HG02938 (cell line): ENCODE data around the gene RBM18.

Experiments used
- ATAC-seq: cut with Tn5 transposase; IDR thresholded peaks from one replicate; pipeline ENCODE4 v1.9.1; 2021; ENCODE audit warnings: mild to moderate bottlenecking, moderate library complexity; ENCODE audit not compliant: unreplicated experiment

Gene RBM18

DNA sequence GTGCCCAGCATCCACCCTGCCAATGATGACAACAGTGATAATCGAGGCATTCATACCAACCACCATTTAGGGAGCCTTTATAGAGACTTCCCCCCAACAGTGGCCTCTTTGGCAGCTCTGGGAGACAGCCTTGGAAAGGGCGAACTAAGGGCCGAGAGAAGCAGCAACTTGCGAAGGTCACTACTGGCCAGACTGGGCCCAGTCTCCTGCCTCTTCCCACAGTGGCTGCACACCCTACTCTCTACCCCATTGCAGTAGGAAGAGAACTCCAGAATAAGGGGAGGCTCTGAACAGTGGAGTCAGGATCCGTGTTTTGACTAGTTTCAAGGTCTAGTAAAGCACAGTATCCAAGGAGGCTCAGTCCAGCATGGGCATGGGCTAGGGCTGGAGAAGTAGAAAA, 41.2 kb downstream of the RBM18 start:
- ATAC-seq, result no peak

DNA sequence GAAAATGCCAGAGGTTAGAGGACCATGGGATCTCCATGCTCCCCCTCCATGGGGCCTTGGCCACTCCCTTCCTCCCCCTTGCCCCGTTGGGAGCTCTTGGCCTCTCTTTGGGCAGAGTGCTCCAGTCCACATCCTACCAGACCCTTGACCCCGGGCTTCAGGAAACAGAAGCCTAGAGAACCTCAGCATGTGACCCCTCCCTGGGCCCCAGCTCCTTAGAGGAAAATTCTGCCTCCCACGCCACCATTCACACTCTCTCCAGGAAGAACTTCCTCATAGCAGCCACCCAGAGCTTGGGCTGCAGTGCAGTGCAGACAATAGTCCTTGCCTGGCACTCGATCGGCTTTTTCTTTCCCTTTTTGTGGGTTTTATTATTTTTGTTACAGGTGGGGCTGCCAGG, 41.8 kb downstream of the RBM18 start:
- ATAC-seq, result no peak

GRCh38 chr9:122221183-122221811, 43.3 kb downstream of the RBM18 start:
- ATAC-seq, result no peak

DNA sequence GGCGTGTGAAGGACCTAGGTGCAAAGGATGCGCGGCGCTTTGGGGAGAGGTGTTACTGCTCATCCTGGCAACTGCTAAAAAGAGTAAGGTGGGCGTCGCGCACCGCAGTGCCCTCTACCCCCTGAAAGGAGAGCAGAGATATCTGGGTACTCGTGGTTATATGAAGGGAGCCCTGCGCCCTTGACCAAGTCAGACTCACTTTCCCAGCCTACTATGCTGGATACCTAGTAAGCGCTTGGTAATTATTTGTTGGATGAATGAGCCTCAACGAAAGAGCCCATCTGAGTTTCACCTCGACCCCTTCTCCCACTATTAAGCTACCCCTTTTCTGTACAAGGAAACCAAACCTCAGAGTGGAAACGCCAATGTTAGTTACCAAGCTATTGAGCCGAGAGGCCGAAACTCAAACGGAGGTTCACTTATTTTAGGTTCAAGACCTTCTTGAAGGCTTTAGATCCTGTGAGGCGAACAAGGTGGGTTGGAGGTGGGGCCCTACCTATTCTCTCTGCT, 43.9 kb downstream of the RBM18 start:
- ATAC-seq, result no peak

DNA sequence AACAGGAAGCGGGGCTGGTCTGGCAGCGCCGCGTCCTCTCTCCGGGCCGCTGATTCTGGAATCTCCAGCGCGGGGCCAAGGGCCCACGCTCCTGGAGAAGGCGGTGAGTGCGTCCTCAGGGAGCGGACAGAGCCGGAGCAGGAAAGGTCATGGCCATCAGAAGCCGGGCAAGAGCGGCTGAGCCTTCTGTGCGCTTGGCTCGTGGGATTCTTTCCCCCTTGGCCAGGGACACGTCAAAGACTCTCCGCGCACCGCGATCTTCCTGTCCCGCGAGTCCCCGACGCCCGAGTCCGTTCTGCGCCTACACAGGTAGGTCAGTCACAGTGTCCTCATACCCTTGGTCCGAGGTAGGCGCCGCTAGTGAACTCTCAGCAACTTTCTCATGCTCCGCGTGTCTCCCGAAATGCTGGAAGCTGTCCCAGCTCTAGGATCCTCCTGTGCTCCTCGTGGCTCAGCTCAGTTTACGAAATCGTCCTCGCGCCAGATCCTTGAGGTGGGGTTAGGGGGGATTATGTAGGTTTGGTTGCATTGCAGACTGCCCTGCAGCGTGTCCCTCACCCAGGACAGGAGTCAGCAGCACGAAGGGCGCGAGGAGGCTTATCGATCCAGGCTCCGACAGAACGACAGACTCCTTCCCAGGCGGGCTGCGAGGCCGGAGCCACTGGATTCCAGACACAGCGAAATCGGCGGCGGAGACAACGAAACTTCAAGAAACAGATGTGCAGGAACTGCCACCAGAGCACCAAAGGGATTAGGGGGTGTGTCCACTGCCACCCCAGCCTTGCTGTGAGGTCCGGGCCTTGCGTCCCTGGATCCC, 44.6 kb downstream of the RBM18 start:
- no peak for ATAC-seq

DNA sequence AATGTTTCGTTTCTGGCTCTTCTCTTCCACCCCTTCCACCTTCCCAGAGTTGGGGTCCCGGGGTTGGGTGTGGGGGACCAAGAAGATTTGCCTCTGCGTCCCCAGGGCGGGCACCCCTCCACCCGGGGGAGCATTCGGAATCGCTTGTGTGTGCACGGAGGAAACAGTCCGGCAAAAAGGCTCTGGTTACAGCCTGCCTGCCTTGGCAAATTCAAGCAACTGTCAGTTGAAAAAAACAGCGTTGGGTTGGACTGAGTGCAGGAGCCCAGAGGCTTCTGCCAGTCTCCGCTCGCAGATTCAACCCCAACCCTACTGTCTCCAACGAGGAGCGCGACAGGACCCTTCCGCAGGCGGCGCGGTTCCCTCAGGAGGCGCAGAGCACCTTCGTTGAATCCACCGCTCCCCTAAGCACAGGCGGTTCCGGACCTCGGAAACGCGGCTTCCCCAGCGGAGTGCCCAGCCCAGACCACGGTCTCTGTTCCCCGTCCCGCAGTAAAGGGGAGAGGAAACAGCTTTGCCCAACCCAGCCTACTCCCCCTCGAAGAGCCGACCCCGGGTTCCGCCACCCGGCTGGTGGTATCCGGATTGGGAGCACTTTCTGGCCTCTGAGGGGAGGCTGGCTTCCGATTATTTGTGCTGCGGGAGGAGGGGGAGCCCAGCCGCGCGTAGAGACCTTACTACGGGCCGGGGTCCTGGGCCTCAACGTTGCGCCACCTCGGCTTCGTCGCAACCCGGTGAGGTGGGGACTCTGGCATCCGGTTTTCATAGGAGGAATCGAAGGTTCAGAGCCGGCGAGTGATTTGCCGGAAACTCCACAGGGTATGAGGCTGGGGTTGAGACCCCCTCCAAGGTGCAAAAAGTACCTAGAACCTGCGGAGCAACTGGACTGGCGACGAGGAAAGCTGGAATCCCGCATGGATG, 45.4 kb downstream of the RBM18 start:
- no peak for ATAC-seq

- ATAC-seq, result no peak
Measured at GRCh38 chr9:122218071-122218934, 46.3 kb downstream of the RBM18 start.

- ATAC-seq, result no peak
Measured at GRCh38 chr9:122217640-122218039, 47.0 kb downstream of the RBM18 start.

- no peak for ATAC-seq
Measured at GRCh38 chr9:122216798-122217418, 47.7 kb downstream of the RBM18 start.

DNA sequence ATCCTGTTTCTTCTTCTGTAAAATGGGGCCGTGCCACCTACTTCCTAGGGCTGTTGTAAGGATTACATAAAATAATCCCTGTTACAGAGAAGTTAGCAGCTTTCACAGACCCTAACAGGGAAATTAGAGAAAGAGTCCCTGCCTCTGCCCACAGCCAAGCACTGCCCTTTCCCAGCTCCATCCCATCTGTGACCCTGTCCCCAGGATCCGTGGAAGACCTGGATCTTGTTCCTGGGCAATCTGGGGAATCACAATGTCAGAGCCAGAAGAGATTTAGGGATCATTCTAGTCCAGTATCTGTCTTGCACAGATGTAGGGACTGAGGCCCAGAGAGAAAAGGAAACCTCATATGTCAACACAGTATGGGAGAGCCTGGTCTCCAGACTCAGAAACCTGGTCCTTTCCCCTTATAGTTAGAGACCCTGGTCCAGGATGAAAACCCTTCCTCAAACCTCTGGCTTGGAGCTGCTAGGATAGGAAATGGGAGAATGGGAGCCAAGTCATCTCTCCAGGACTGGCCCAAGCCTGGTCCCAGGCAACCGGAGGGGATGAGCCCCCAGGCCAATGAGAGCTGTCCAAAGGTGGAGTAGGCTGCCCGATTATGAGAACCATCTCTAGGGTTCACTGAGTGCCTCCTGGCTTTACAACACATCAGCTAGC, 48.4 kb downstream of the RBM18 start:
- no peak for ATAC-seq

- no peak for ATAC-seq
Measured at GRCh38 chr9:122215663-122216062, 49.0 kb downstream of the RBM18 start.

- no peak for ATAC-seq
Measured at GRCh38 chr9:122214507-122214906, 50.1 kb downstream of the RBM18 start.

GRCh38 chr9:122213589-122214413, 50.8 kb downstream of the RBM18 start:
- ATAC-seq, result no peak

GRCh38 chr9:122213102-122213588, 51.5 kb downstream of the RBM18 start:
- ATAC-seq, result no peak

DNA sequence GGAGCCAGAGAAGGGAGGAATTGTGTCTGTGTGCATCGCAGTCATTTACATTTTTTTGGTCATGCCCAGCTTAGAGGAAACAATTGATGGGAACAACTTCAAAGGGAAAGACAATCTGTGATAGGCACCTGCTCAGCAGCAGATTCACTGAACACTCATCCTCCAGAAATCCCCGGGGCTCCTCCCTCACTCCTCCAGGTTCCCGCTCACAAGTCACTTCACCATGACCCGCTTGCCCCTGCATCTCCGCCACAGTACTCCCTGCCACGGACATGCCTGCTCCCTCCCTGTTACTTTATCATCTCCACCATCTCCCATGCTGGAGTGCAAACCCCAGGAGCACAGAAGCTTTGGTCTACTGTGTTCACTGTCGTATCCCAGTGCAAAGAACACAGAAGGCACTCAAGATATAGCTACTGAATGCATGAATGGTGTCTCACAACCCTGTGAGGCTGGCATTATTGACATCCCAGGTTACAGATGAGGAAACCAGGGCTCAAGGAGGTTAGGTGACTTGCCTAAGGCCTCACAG, 52.1 kb downstream of the RBM18 start:
- no peak for ATAC-seq

DNA sequence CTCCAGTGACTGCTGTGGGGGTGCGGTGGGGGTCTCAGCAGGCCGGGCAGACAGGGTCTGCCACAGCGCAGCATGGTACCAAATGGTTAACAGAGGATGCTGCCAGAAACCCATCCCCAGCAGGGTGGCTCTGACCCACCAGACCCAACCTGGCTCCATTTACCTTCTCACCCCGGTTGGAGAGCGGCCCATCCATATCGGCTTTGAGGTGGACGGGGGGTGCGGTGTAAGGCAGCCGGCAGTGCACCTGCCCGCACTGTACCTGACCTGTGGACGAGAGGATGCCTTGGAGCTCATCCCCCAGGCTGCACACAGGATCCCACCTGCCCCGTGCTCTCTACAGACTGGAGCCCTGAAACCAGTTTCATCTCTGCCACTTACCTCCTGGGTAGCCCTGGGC, 55.2 kb downstream of the RBM18 start:
- no peak for ATAC-seq

- no peak for ATAC-seq
Measured at GRCh38 chr9:122207096-122207495, 57.5 kb downstream of the RBM18 start.
